Ishikawa (cell line): ENCODE measurements around the gene FAF2.

Source experiments
- CEBPB ChIP-seq: IDR thresholded peaks from 2 replicates; pipeline ENCODE4 v1.6.1; 2012
- CREB1 ChIP-seq: IDR thresholded peaks from 2 replicates; pipeline ENCODE4 v1.6.1; 2012; ENCODE audit warnings: low read depth
- EGR1 ChIP-seq: IDR thresholded peaks from 2 replicates; pipeline ENCODE4 v1.6.1; 2012
- EP300 ChIP-seq: IDR thresholded peaks from 2 replicates; pipeline ENCODE4 v1.6.1; 2012; ENCODE audit warnings: borderline replicate concordance
- FOXM1 ChIP-seq: IDR thresholded peaks from 2 replicates; pipeline ENCODE4 v1.6.1; 2012; ENCODE audit warnings: low read depth, borderline replicate concordance
- MAX ChIP-seq: IDR thresholded peaks from 2 replicates; pipeline ENCODE4 v1.6.1; 2012
- NFIC ChIP-seq: IDR thresholded peaks from 2 replicates; pipeline ENCODE4 v1.6.1; 2012
- RAD21 ChIP-seq: IDR thresholded peaks from 2 replicates; pipeline ENCODE4 v1.6.1; 2012; ENCODE audit warnings: low read depth
- REST ChIP-seq: IDR thresholded peaks from 2 replicates; pipeline ENCODE4 v1.6.1; 2012; ENCODE audit warnings: low read depth, mild to moderate bottlenecking
- TAF1 ChIP-seq: IDR thresholded peaks from 2 replicates; pipeline ENCODE4 v1.6.1; 2012; ENCODE audit warnings: low read depth, mild to moderate bottlenecking
- TCF12 ChIP-seq: IDR thresholded peaks from 2 replicates; pipeline ENCODE4 v1.6.1; 2012; ENCODE audit warnings: low read depth
- TEAD4 ChIP-seq: IDR thresholded peaks from 2 replicates; pipeline ENCODE4 v1.6.1; 2012
- USF1 ChIP-seq: IDR thresholded peaks from 2 replicates; pipeline ENCODE4 v1.6.1; 2012
- YY1 ChIP-seq: IDR thresholded peaks from 2 replicates; pipeline ENCODE4 v1.6.1; 2012; ENCODE audit warnings: low read depth
- ZBTB7A ChIP-seq: IDR thresholded peaks from 2 replicates; pipeline ENCODE4 v1.6.1; 2012; ENCODE audit warnings: low read depth

FAF2 gene

GRCh38 chr5:176530393-176530982 lies 82.3 kb downstream of the FAF2 start:
- no peak for TF ChIP-seq TCF12
- TF ChIP-seq TEAD4: no peak
- no peak for TF ChIP-seq REST
- no peak for TF ChIP-seq NFIC

GRCh38 chr5:176530983-176531901 lies 83.1 kb downstream of the FAF2 start:
- TF ChIP-seq TEAD4 (no peak), TAF1 (no peak), RAD21 (no peak), CREB1 (no peak), YY1 (no peak), EGR1 (no peak), EP300 (no peak), FOXM1 (no peak), USF1 (no peak), NFIC (no peak), CEBPB (no peak), REST (no peak), TCF12 (no peak), ZBTB7A (no peak), MAX (no peak)

- TF ChIP-seq USF1 (no peak), MAX (no peak), CEBPB (no peak), NFIC (no peak), ZBTB7A (no peak), EGR1 (no peak), YY1 (no peak), TCF12 (no peak), RAD21 (no peak), REST (no peak), TAF1 (no peak)
Observed at GRCh38 chr5:176531902-176532493, 83.8 kb downstream of the FAF2 start.

- no peak for TF ChIP-seq RAD21
Observed at GRCh38 chr5:176532795-176533194, 84.6 kb downstream of the FAF2 start.
